H1 (cell line): ENCODE results near the gene KCTD16. TPM values are rescaled to one million over a fixed set of nuclear protein-coding genes. Genes with fewer than 3 reads are reported as not detected.

Source experiments
- CTCF ChIA-PET: fragments of 300-600 bp; sonication (Branson Sonifier 250); formaldehyde crosslinking; loops from one replicate; lab custom pipeline; 2021; ENCODE audit not compliant: partially characterized antibody; lab: Charles Lee
- POLR2A ChIA-PET: fragments of 300-600 bp; sonication (Branson Sonifier 250); formaldehyde crosslinking; loops from one replicate; lab custom pipeline; 2021; ENCODE audit warnings: inconsistent platforms; ENCODE audit not compliant: partially characterized antibody; lab: Charles Lee
- DNase-seq, 2 experiments: peaks; one replicate each; pipeline versions ENCODE4 v3.0.0 to v3.0.0-alpha.2; 2010 to 2022; ENCODE audit warnings: low spot score in 2 of 2, low read depth in 1 of 2, mixed read lengths in 1 of 2
- FAIRE-seq: peaks from 2 replicates; lab custom pipeline; 2011; peaks lifted over from hg19 to GRCh38; lab: Jason Lieb, UNC
- H2AFZ ChIP-seq: 2 replicates; pipeline ENCODE4 v1.8.1; 2012; ENCODE audit warnings: low read length, inconsistent platforms
- H2AK5ac ChIP-seq: 2 replicates; pipeline ENCODE4 v1.6.1; 2013; ENCODE audit warnings: low read depth, low read length
- H2BK120ac ChIP-seq: replicated peaks from 2 replicates; pipeline ENCODE3; 2013; ENCODE audit warnings: low read depth, low read length, inconsistent platforms
- H2BK12ac ChIP-seq: 2 replicates; pipeline ENCODE4 v1.6.1; 2013; ENCODE audit warnings: low read depth, low read length
- H2BK15ac ChIP-seq: 2 replicates; pipeline ENCODE4 v1.6.1; 2013; ENCODE audit warnings: low read length
- H2BK20ac ChIP-seq: 2 replicates; pipeline ENCODE4 v1.6.1; 2013; ENCODE audit warnings: low read length
- H2BK5ac ChIP-seq: 2 replicates; pipeline ENCODE4 v1.6.1; 2013; ENCODE audit warnings: low read depth, low read length
- H3K14ac ChIP-seq: 2 replicates; pipeline ENCODE4 v1.6.1; 2013; ENCODE audit warnings: inconsistent platforms; ENCODE audit not compliant: insufficient read length
- H3K18ac ChIP-seq: 2 replicates; pipeline ENCODE4 v1.6.1; 2013; ENCODE audit warnings: low read length; ENCODE audit errors: extremely low read depth
- H3K23ac ChIP-seq: 2 replicates; pipeline ENCODE4 v1.6.1; 2013; ENCODE audit warnings: inconsistent platforms; ENCODE audit not compliant: insufficient read length
- H3K23me2 ChIP-seq: 2 replicates; pipeline ENCODE4 v1.6.1; 2013; ENCODE audit warnings: low read depth, low read length
- H3K27ac ChIP-seq: 2 replicates; pipeline ENCODE4 v1.6.1; 2011; ENCODE audit warnings: low read depth, low read length, inconsistent platforms
- H3K27me3 ChIP-seq, 4 experiments: replicated peaks in 1 of 4; 1 replicate in 1 of 4; 2 replicates in 3 of 4; pipeline versions ENCODE4 v1.6.1 to v1.8.1; 2011 to 2013; ENCODE audit warnings: low read length in 3 of 4, mild to moderate bottlenecking in 3 of 4, inconsistent platforms in 2 of 4, mixed read lengths in 2 of 4, moderate library complexity in 1 of 4; ENCODE audit not compliant: control insufficient read depth in 3 of 4, insufficient read depth in 3 of 4; ENCODE audit errors: extremely low read depth in 1 of 4
- H3K36me3 ChIP-seq, 4 experiments: 2 replicates each; pipeline versions ENCODE4 v1.6.1 to v1.8.1; 2011 to 2013; ENCODE audit warnings: mild to moderate bottlenecking in 4 of 4, low read length in 3 of 4, moderate library complexity in 2 of 4, control low read depth in 1 of 4, inconsistent platforms in 1 of 4; ENCODE audit not compliant: insufficient read depth in 4 of 4, control insufficient read depth in 2 of 4
- H3K4ac ChIP-seq: replicated peaks from 2 replicates; pipeline ENCODE3; 2013; ENCODE audit warnings: low read length, low read depth, mixed read lengths, inconsistent platforms; ENCODE audit not compliant: insufficient read length
- H3K4me1 ChIP-seq, 4 experiments: replicated peaks in 1 of 4; 1 replicate in 1 of 4; 2 replicates in 3 of 4; pipeline versions ENCODE4 v1.6.1 to v1.8.1; 2011 to 2013; ENCODE audit warnings: low read length in 3 of 4, inconsistent platforms in 2 of 4, mixed read lengths in 1 of 4; ENCODE audit not compliant: insufficient read depth in 4 of 4, control insufficient read depth in 3 of 4
- H3K4me2 ChIP-seq, 2 experiments: 2 replicates each; pipeline versions ENCODE4 v1.6.1 to v1.8.1; 2011 to 2013; ENCODE audit warnings: low read depth in 2 of 2, low read length in 2 of 2, control low read depth in 1 of 2, inconsistent platforms in 1 of 2, mild to moderate bottlenecking in 1 of 2; ENCODE audit not compliant: insufficient read depth in 1 of 2
- H3K4me3 ChIP-seq, 4 experiments: fragments of 200-600, 300-600 bp in 1 of 4; sonication (generic), shearing (Covaris generic), sonication (Bioruptor Twin) in 1 of 4; 2 replicates each; pipeline versions ENCODE4 v1.5.1 to v1.8.1; 2011 to 2016; ENCODE audit warnings: low read length in 4 of 4, low read depth in 3 of 4, control low read depth in 2 of 4, inconsistent platforms in 2 of 4, mild to moderate bottlenecking in 2 of 4, mixed read lengths in 1 of 4, moderate library complexity in 1 of 4; ENCODE audit not compliant: insufficient read depth in 2 of 4; ENCODE audit errors: extremely low read depth in 1 of 4
- H3K56ac ChIP-seq: replicated peaks from 2 replicates; pipeline ENCODE3; 2013; ENCODE audit warnings: low read depth, mild to moderate bottlenecking, mixed read lengths, low read length, inconsistent platforms; ENCODE audit not compliant: insufficient read length
- H3K79me1 ChIP-seq: 2 replicates; pipeline ENCODE4 v1.6.1; 2013; ENCODE audit warnings: low read depth, low read length, control low read depth
- H3K79me2 ChIP-seq, 2 experiments: 2 replicates each; pipeline versions ENCODE4 v1.6.1 to v1.8.1; 2012 to 2013; ENCODE audit warnings: low read length in 2 of 2, mild to moderate bottlenecking in 2 of 2, inconsistent platforms in 1 of 2; ENCODE audit not compliant: insufficient read depth in 2 of 2, control insufficient read depth in 1 of 2
- H3K9ac ChIP-seq, 4 experiments: replicated peaks in 1 of 4; 1 replicate in 1 of 4; 2 replicates in 3 of 4; pipeline versions ENCODE4 v1.6.1 to v1.8.1; 2011 to 2013; ENCODE audit warnings: low read depth in 3 of 4, low read length in 3 of 4, control low read depth in 2 of 4, mild to moderate bottlenecking in 2 of 4, moderate library complexity in 2 of 4, inconsistent platforms in 1 of 4; ENCODE audit errors: extremely low read depth in 1 of 4
- H3K9me3 ChIP-seq, 2 experiments: 2 replicates each; pipeline versions ENCODE4 v1.6.1 to v1.8.1; 2012 to 2013; ENCODE audit warnings: mild to moderate bottlenecking in 2 of 2, moderate library complexity in 2 of 2, control low read depth in 1 of 2, inconsistent platforms in 1 of 2, low read depth in 1 of 2, low read length in 1 of 2, mixed read lengths in 1 of 2; ENCODE audit not compliant: insufficient read depth in 2 of 2
- H4K20me1 ChIP-seq, 2 experiments: replicated peaks in 1 of 2; 2 replicates each; pipeline versions ENCODE3 to v1.8.1; 2011 to 2013; ENCODE audit warnings: inconsistent platforms in 2 of 2, low read length in 2 of 2, mild to moderate bottlenecking in 1 of 2; ENCODE audit not compliant: insufficient read depth in 2 of 2, control insufficient read depth in 1 of 2
- H4K5ac ChIP-seq: 2 replicates; pipeline ENCODE4 v1.6.1; 2013; ENCODE audit warnings: low read length, low read depth, mixed read lengths, inconsistent platforms; ENCODE audit not compliant: insufficient read length
- H4K8ac ChIP-seq: 2 replicates; pipeline ENCODE4 v1.8.0; 2013; ENCODE audit warnings: mild to moderate bottlenecking, moderate library complexity, low read length, inconsistent platforms; ENCODE audit not compliant: insufficient read depth; ENCODE audit errors: extremely low read depth
- H4K91ac ChIP-seq: replicated peaks from 2 replicates; pipeline ENCODE3; 2013; ENCODE audit warnings: low read length, mixed read lengths, inconsistent platforms; ENCODE audit not compliant: insufficient read length
- BACH1 ChIP-seq: IDR thresholded peaks from 2 replicates; pipeline ENCODE4 v1.6.1; 2012; ENCODE audit warnings: low read length, improper control_type of control experiment
- CBX5 ChIP-seq: fragments of 300-800, 300-1000 bp; sonication (generic); IDR thresholded peaks from 2 replicates; pipeline ENCODE4 v1.7.1; 2016; ENCODE audit warnings: antibody characterized with exemption, low read length, low read depth
- CEBPB ChIP-seq: IDR thresholded peaks from 2 replicates; pipeline ENCODE4 v1.6.1; 2012; ENCODE audit warnings: low read depth, low read length
- E2F6 ChIP-seq: IDR thresholded peaks from 2 replicates; pipeline ENCODE4 v1.6.1; 2012; ENCODE audit warnings: inconsistent platforms
- JUN ChIP-seq: IDR thresholded peaks from 2 replicates; pipeline ENCODE4 v1.6.1; 2011; ENCODE audit warnings: low read depth, mild to moderate bottlenecking, improper control_type of control experiment, low read length
- KDM4A ChIP-seq: IDR thresholded peaks from one replicate; pipeline ENCODE4 v1.7.1; 2012; ENCODE audit warnings: low read depth, mild to moderate bottlenecking, moderate library complexity, low read length, inconsistent platforms; ENCODE audit not compliant: severe bottlenecking
- POLR2AphosphoS5 ChIP-seq: IDR thresholded peaks from 2 replicates; pipeline ENCODE4 v1.6.1; 2011; ENCODE audit warnings: low read depth, low read length
- RBBP5 ChIP-seq: IDR thresholded peaks from 2 replicates; pipeline ENCODE4 v1.7.1; 2012; ENCODE audit warnings: low read depth, mild to moderate bottlenecking, inconsistent platforms, low read length, moderate library complexity, borderline replicate concordance
- RFX5 ChIP-seq: IDR thresholded peaks from 2 replicates; pipeline ENCODE4 v1.6.1; 2011; ENCODE audit warnings: low read depth, low read length, improper control_type of control experiment, borderline replicate concordance
- SP4 ChIP-seq: IDR thresholded peaks from 2 replicates; pipeline ENCODE4 v1.6.1; 2012; ENCODE audit warnings: low read length, inconsistent platforms
- TCF12 ChIP-seq: IDR thresholded peaks from 2 replicates; pipeline ENCODE4 v1.6.1; 2011; ENCODE audit warnings: low read depth, mild to moderate bottlenecking, low read length
- WGBS, 2 experiments: shearing (Covaris generic) in 1 of 2; methylation state at CpG; one replicate each; pipeline versions ENCODE4 v1.1.6 to v1.1.7; 2013 to 2015; ENCODE audit warnings: low lambda C conversion rate in 2 of 2, mixed read lengths in 2 of 2, inconsistent platforms in 1 of 2, low coverage in 1 of 2, missing lambda C conversion rate in 1 of 2; ENCODE audit not compliant: insufficient replicate concordance in 2 of 2, insufficient coverage in 1 of 2, insufficient read length in 1 of 2; ENCODE audit errors: extremely low coverage in 1 of 2, missing lambda C conversion rate in 1 of 2; 5-methylcytosine and 5-hydroxymethylcytosine counted together
- polyA plus RNA-seq, 7 experiments: library from polyadenylated mRNA; depleted of rRNA in 3 of 7; stranded (reverse) in 5 of 7; unstranded in 2 of 7; fragments of >200 nt in 5 of 7; fragments of 200-250 nt in 2 of 7; gene quantifications; 1 replicate in 5 of 7; 2 replicates in 1 of 7; 4 replicates in 1 of 7; pipeline versions ENCODE4 v1.2.1 to v1.2.3, GENCODE V29; 2011 to 2013; ENCODE audit warnings: missing spikeins in 2 of 7, mixed read lengths in 2 of 7
- total RNA-seq: library from RNA; stranded (reverse); fragmentation: NEBNext Ultra II Directional; extraction: Animal tissue kit (Norgen Biotek cat#: 25700); gene quantifications from 2 replicates; pipeline ENCODE4 v1.2.1, GENCODE V29; 2021
- TF ChIP-seq, protein P1 (sequence below): IDR thresholded peaks from 2 replicates; pipeline ENCODE4 v1.6.1; 2011; ENCODE audit warnings: low read depth, mild to moderate bottlenecking, low read length; ENCODE audit not compliant: insufficient read depth
- TF ChIP-seq, protein P2 (sequence below): IDR thresholded peaks from 2 replicates; pipeline ENCODE4 v1.6.1; 2011; ENCODE audit warnings: low read length, improper control_type of control experiment

KCTD16 gene
- total and polyA plus RNA-seq, 2 of the 8 experiments (the other 6 are each of a cell fraction or from before 2014, with no cell fraction given): 0.03 to 0.24 TPM

DNA sequence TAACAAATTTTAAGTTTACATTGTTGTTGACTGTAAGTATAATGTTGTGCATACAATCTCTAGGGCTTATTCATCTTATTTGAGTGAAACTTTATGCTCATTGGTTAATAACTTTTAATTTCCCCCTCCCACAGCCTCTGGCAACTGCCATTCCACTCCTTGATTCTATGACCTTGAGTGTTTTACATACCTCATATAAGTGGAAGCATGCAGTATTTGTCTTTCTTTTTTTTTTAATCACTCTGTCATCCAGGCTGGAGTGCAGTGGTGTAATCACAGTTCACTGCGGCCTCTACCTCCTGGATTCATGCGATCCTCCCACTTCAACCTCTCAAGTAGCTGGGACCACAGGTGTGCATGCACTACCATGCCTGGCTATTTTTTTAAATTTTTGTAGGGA, 83.9 kb downstream of the KCTD16 start:
- Histone ChIP-seq H4K91ac (no peak overlapping the region), H3K4me2 (no peak overlapping the region), H2BK20ac (no peak overlapping the region), H3K4ac (no peak overlapping the region), H2BK15ac (no peak overlapping the region), H3K27me3 (no peaks in the 10 kb centered on the region), H3K14ac (no peak overlapping the region), H3K4me3 (no peak overlapping the region), H3K79me2 (no peaks in the 10 kb centered on the region), H3K56ac (no peak overlapping the region), H3K18ac (no peak overlapping the region), H3K36me3 (no peaks in the 10 kb centered on the region), H4K8ac (no peak overlapping the region), H2BK5ac (no peak overlapping the region), H2AFZ (no peak overlapping the region), H3K9ac (no peak overlapping the region), H2BK12ac (no peak overlapping the region), H3K23ac (no peak overlapping the region), H4K20me1 (no peaks in the 10 kb centered on the region), H4K5ac (no peak overlapping the region), H3K27ac (no peak overlapping the region), H3K23me2 (no peaks in the 10 kb centered on the region), H3K9me3 (no peaks in the 10 kb centered on the region), H2BK120ac (no peak overlapping the region), H3K4me1 (peaks cover 0 to 3% (median 2%) of the 10 kb centered on the region in 4 experiments; a peak in 2 of 7 replicates), H3K79me1 (no peaks in the 10 kb centered on the region), H2AK5ac (no peak overlapping the region)
- FAIRE-seq: no peak
- no peak for DNase-seq
- ChIA-PET POLR2A (no interaction called here), CTCF (no interaction called here)
- WGBS, 2 experiments: 88% methylated on average over 2 of the region's 2 CpGs; no CpG with 5 or more reads in 1 of the 2 experiments
- no peak for TF ChIP-seq RFX5
- no peak for TF ChIP-seq RBBP5
- TF ChIP-seq TCF12: no peak
- TF ChIP-seq, protein P1, sequence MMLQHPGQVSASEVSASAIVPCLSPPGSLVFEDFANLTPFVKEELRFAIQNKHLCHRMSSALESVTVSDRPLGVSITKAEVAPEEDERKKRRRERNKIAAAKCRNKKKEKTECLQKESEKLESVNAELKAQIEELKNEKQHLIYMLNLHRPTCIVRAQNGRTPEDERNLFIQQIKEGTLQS: no peak
- TF ChIP-seq CBX5: no peak
- no peak for TF ChIP-seq POLR2AphosphoS5
- TF ChIP-seq SP4: no peak
- no peak for TF ChIP-seq CEBPB
- TF ChIP-seq, protein P2, sequence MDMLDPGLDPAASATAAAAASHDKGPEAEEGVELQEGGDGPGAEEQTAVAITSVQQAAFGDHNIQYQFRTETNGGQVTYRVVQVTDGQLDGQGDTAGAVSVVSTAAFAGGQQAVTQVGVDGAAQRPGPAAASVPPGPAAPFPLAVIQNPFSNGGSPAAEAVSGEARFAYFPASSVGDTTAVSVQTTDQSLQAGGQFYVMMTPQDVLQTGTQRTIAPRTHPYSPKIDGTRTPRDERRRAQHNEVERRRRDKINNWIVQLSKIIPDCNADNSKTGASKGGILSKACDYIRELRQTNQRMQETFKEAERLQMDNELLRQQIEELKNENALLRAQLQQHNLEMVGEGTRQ: no peak
- TF ChIP-seq JUN: no peak
- TF ChIP-seq KDM4A: no peak
- no peak for TF ChIP-seq E2F6
- no peak for TF ChIP-seq BACH1
